Motor neuron (in vitro differentiated cells): ENCODE results near the gene SENP5. TPM values are rescaled to one million over a fixed set of nuclear protein-coding genes. Genes with fewer than 3 reads are reported as not detected.
A peak's percentile ranks its signal among the peaks of the same experiment; 100 is the strongest.

Experiments
- ATAC-seq, 8 experiments: fragments of 200-7000 bp; cut with Tn5 transposase; replicated peaks in 6 of 8; 2 replicates each; pipeline ENCODE4 v1.8.0; 2021; ENCODE audit warnings: mild to moderate bottlenecking in 8 of 8, moderate library complexity in 8 of 8
- H3K27ac ChIP-seq, 2 donors: fragments of 250-450 bp; sonication (Bioruptor Pico); 2 replicates each; pipeline ENCODE4 v1.9.0; 2021; ENCODE audit warnings: antibody characterized with exemption in 2 of 2, mild to moderate bottlenecking in 2 of 2, moderate library complexity in 1 of 2
- H3K4me1 ChIP-seq, 2 donors: fragments of 250-450 bp; sonication (Bioruptor Pico); replicated peaks in 1 of 2; 2 replicates each; pipeline ENCODE4 v1.6.1; 2021; ENCODE audit warnings: antibody characterized with exemption in 2 of 2, mild to moderate bottlenecking in 2 of 2, moderate library complexity in 1 of 2
- H3K4me3 ChIP-seq, 5 donors: fragments of 250-450 bp; sonication (Bioruptor Pico); 2 replicates each; pipeline ENCODE4 v1.9.0; 2021; ENCODE audit warnings: antibody characterized with exemption in 5 of 5, mild to moderate bottlenecking in 5 of 5, moderate library complexity in 4 of 5
- WGBS, 10 experiments: fragments of 450-650 bp; shearing (Covaris generic); methylation state at CpG; one replicate each; pipeline ENCODE4 v1.0.0; 2022; 5-methylcytosine and 5-hydroxymethylcytosine counted together
- in situ Hi-C, 9 experiments: fragments of 400-800 bp; cut with MboI; loops; one replicate each; pipeline ENCODE4 v1.15.0; 2021; ENCODE audit warnings: low sequenced_read_pairs in 9 of 9, low pct_unique_long_range_greater_than_20kb in 2 of 9; ENCODE audit not compliant: unreplicated experiment in 9 of 9
- total RNA-seq, 8 experiments: library from RNA; unstranded; fragments of 300-600 nt; gene quantifications; 2 replicates each; pipeline versions ENCODE4 v1.2.3 to v1.2.4, GENCODE V29; 2022

The SENP5 gene
- total RNA-seq, 8 experiments from 2014 or later: 26.0 to 37.4 (median 31.6) TPM

DNA sequence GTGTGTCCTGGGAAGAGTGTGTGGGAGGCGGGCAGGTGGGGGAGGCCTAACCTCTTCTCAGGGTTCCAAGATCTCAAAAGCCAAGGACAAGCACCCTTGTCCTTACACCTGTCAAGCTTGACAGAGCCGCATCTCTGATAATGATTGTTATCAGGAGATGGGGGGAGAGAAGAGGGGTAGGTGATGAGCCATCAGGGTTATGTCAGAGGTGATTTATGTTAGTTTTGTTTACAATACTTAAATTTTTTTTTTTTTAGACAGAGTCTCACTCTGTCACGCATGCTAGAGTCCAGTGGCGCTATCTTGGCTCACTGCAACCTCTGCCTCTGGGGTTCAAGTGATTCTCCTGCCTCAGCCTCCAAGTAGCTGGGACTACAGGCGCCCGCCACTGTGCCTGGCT lies 82.0 kb downstream of the SENP5 start:
- in situ Hi-C loops: no loop called here
- Histone ChIP-seq H3K4me3 (no peak overlapping the region), H3K27ac (no peak overlapping the region), H3K4me1 (no peaks in the 10 kb centered on the region)
- 80 to 100% (median 86%) methylated on average over 2 to 3 of the region's 6 CpGs; no CpG with 5 or more reads in 4 of the 10 experiments for WGBS, 10 experiments
- ATAC-seq: no peak

DNA sequence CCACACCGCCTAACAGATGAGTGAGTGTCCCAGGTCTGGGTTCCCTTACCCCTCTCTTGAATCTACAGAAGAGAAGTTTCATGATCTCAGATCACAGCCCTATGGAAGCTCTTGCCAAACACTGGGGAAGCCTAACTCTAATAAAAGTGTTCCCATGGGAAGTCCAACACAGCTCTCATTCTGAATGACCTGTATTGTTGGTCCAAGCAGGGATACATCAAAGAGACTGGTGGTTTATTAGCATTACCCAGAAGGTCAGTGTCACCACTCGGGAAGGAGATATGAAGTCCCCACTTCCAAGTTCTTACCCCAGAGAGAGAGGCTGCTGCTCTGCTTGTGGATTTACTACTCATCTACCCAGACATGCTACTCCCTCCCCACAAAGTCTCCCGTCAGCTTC lies 83.7 kb downstream of the SENP5 start:
- no peak overlapping the region for H3K27ac ChIP-seq
- ATAC-seq: no peak
- in situ Hi-C loops: no loop called here
- 67 to 100% (median 67%) methylated on average over 1 of the region's 3 CpGs; no CpG with 5 or more reads in 7 of the 10 experiments for WGBS, 10 experiments
- H3K4me1 ChIP-seq: no peaks in the 10 kb centered on the region
- no peak overlapping the region for H3K4me3 ChIP-seq

DNA sequence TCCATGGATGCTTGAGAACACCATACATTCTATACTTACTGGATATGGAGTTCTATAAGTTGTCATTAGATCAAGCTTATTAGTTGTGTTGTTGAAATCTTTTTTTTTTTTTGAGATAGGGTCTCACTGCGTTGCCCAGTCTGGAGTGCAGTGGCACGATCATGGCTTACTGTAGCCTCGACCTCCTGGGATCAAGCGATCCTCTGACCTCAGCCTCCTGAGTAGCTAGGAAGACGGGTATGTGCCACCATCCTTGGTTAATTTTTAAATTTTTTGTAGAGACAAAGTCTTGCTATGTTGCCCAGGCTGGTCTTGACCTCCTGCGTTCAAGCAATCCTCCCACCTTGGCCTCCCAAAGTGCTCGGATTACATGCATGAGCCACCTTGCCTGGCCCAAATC lies 87.1 kb downstream of the SENP5 start:
- ATAC-seq: no peak

DNA sequence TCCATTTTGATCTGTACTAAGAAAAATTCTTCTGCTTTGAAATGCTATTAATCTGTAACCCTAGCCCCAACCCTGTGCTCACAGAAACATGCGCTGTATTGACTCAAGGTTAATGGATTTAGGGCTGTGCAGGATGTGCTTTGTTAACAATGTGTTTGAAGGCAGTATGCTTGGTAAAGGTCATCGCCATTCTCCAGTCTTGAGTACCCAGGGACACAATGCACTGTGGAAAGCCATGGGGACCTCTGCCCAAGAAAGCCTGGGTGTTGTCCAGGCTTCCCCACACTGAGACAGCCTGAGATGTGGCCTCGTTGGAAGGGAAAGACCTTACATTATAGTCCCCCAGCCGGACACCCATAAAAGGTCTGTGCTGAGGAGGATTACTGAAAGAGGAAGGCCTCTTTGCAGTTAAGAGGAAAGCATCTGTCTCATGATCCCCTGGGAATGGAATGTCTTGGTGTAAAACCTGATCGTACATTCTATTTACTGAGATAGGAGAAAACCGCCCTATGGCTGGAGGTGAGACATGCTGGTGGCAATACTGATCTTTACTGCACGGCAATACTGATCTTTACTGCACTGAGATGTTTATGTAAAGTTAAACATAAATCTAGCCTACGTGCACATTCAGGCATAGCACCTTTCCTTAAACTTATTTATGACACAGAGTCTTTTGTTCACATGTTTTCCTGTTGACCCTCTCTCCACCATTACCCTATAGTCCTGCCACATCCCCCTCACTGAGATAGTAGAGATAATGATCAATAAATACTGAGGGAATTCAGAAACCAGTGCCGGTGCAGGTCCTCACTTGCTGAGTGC lies 94.6 kb downstream of the SENP5 start:
- in situ Hi-C loops: no loop called here
- WGBS, 10 experiments: 20 to 100% (median 79%) methylated on average over 1 to 8 of the region's 9 CpGs; no CpG with 5 or more reads in 1 of the 10 experiments
- H3K27ac ChIP-seq: no peak overlapping the region
- H3K4me3 ChIP-seq: no peak overlapping the region
- H3K4me1 ChIP-seq: peaks cover 0 to 9% of the 10 kb centered on the region in 2 donors
- ATAC-seq: no peak

More for the DNA sequence above, 87.1 kb downstream of the SENP5 start:
- 53 to 92% (median 79%) methylated on average over 2 to 7 of the region's 7 CpGs; no CpG with 5 or more reads in 1 of the 10 experiments for WGBS, 10 experiments
- Histone ChIP-seq H3K27ac (no peak overlapping the region), H3K4me1 (no peaks in the 10 kb centered on the region), H3K4me3 (no peak overlapping the region)
- in situ Hi-C loops: no loop called here

DNA sequence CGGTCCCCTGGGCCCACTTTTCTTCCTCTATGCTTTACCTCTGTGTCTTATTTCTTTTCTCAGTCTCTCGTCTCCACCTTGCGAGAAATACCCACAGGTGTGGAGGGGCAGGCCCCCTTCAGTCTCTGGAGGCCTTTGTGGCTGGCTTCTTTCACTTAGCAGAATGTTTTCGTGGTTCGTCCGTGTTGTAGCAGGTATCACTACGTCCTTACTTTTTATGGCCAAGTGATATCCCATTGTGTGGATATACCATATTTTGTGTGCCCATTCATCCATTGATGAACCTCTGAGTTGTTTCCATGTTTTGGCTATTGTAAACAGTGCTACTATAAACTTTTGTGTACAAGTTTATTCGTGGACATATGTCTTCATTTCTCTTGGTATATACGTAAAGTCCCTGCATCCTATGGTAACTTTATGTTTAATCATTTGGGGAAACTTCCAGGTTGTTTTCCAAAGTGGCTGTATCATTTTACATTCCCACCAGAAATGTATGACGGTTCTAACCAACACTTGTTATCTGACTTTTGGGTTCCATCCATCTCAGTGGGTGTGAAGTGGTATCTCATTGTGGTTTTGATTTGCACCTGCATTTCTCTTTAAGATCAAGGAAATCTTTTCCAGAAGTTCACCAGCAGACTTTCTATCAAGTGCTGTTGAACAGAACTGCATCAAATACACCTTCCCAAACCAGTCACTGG lies 95.4 kb downstream of the SENP5 start:
- Histone ChIP-seq H3K4me3 (no peak overlapping the region), H3K4me1 (peaks cover 4 to 12% of the 10 kb centered on the region in 2 donors), H3K27ac (no peak overlapping the region)
- ATAC-seq: no peak
- in situ Hi-C loops: no loop called here
- 53 to 100% (median 80%) methylated on average over 2 to 10 of the region's 10 CpGs for WGBS, 10 experiments

DNA sequence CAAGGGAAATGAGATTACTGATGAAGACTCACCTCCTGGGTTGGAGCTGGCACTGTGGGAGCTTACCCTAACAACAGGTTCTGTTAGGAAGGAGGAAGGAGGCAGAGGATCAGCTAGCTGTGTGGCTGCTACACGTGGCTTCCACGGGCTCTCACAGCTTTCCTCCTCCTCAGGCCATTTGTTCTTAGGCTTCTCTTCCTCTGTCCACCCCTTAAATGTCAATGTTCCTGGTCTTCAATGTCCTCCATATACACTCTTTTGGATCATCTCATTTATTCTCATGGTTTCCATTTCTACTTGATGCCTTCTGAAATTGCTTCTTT lies 95.9 kb downstream of the SENP5 start:
- 47 to 100% (median 83%) methylated on average over 1 to 2 of the region's 2 CpGs; no CpG with 5 or more reads in 2 of the 10 experiments for WGBS, 10 experiments
- Histone ChIP-seq H3K27ac (no peak overlapping the region), H3K4me1 (peaks cover 5 to 12% of the 10 kb centered on the region in 2 donors), H3K4me3 (no peak overlapping the region)
- in situ Hi-C loops: no loop called here
- ATAC-seq: no peak

DNA sequence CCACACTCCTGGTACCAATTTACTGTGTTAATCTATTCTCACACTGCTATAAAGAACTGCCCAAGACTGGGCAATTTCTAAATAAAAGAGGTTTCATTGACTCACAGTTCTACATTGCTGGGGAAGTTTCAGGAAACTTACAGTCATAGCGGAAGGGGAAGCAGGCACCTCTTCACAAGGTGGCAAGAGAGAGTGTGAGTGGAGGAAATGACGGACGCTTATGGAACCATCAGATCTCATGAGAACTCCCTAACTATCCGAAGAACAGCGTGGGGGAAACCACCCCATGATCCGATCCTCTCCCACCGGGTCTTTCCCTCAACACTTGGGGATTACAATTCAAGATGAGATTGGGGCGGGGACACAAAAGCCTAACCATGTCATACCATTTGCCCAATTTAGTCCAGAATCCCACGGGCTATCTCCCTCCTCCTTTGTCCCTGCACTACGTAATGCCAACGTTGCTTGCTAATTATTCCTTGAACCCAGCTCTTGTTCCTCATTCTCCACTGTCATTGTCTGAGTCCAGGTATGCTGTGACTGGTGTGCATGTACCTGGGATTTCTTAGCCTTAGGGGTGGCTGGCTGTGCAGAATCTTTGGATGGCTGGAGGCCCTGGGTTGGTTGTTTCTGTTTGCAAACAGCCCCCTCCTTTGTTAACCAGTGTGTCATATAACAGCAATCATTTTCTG lies 97.5 kb downstream of the SENP5 start:
- no peak overlapping the region for H3K27ac ChIP-seq
- 55 to 91% (median 83%) methylated on average over 3 to 11 of the region's 11 CpGs; no CpG with 5 or more reads in 3 of the 10 experiments for WGBS, 10 experiments
- H3K4me3 ChIP-seq: no peak overlapping the region
- in situ Hi-C loops: no loop called here
- H3K4me1 ChIP-seq: peaks cover 5 to 12% of the 10 kb centered on the region in 2 donors
- no peak for ATAC-seq

DNA sequence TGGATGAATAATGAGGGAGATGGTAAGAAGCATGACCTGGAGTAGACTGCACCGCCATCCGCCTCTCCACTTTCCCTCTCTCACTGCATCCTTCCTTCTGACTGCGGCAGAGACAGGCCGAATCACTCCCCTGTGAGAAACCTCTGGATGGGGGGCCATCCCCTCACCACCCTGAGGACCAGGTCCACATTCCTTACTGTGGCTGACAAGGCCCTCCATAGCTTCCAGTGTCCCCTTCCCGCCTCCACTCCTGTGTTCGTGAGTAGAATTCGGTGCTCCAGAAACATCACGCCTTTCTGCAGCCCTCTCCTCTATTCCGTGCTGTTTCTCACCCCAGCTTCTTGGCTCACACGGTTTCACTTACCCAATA lies 98.1 kb downstream of the SENP5 start:
- WGBS, 10 experiments: 57 to 98% (median 89%) methylated on average over 1 to 10 of the region's 10 CpGs; no CpG with 5 or more reads in 2 of the 10 experiments
- no peak for ATAC-seq
- Histone ChIP-seq H3K4me1 (peaks cover 5 to 12% of the 10 kb centered on the region in 2 donors), H3K4me3 (no peak overlapping the region), H3K27ac (no peak overlapping the region)
- in situ Hi-C loops: no loop called here

DNA sequence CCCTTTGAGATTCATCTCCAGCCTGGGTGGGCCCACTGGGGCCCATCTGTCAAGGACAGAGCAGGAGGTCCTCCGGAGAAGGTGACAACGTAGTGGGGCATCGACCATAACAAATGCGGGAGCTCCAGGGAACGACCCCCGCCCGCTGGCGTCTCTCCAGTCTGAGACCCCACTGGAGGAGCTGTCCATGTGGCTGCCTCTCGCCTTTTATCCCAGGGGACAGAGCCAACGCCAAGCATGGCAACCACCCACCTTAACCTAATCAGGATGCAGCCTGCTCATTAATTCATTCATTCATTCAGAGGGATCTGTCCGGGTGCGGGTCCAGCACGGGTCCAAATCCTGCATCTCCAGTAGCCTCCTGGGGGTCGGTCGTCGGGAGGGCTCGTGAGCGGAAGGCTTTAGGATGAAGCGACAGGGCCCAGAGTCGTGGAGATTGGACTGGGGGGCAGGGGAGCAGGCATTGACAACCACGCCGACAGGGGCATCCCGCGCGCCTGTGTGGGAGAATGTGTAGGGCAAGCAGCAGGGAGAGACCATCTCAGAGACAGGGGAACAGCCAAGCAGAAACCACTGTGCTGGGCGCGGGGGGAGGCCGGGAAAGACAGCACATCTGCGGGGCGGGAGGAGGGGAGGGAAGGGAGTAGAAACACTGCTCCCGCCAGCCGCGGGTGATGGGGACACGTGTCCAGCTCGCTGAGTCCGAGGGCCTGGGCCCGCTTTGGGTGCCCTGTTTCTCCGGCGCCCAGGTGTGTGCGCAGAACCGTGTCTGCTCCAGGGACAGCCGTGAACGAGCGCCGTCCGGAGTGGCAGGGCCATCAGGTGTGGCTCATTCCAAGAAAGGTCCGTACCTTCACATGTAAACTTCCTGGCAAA lies 99.0 kb downstream of the SENP5 start:
- peak in 3 of 8 experiments; percentile 51 to 65 (median 56) for ATAC-seq
- peaks cover 5 to 12% of the 10 kb centered on the region in 2 donors for H3K4me1 ChIP-seq
- in situ Hi-C loops: no loop called here
- H3K4me3 ChIP-seq: peak overlapping the region in 4 of 5 donors; percentile 14 to 82 (median 20)
- H3K27ac ChIP-seq: no peak overlapping the region
- 8 to 80% (median 35%) methylated on average over 3 to 8 of the region's 47 CpGs; no CpG with 5 or more reads in 5 of the 10 experiments for whole genome bisulfite sequencing, 10 experiments

DNA sequence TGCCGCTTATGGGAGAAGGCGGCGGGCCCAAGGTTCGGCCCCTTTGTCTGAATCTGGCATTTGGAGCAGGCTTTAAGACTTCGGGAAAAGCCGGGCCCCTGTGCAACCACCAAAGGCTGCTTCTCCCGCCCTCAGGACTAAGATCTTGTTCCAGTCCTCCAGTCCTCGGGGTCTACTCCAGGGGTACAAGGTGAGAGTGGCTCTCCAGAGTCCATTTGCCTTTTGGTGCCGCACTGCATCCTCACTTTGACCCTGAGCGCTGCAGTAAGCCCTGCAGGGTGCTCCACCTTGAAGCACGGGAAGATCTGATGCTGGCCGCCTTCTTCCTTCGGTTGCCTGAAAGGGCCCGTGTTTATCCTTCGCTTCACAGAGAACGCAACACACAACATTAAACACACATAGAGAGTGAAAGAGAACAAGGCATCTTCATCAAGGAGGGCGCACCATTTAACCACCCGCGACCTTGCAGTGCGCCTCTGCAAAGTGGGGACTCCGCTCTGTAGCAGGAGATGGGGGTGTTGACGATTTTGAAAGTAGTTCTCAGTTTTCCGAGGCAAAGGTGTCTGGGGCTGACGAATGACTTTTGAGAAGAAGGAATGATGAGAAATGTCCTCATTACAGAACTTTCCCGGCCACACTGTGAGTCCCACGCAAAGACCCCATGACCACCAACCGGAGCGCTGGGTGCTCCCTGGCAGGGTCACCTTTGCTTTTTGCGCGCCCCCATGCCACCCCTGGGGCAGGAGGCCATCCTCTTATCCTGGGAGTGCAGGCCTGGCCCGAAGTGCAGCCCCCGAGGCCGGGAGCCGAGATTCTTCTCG lies 99.9 kb downstream of the SENP5 start:
- in situ Hi-C loops: no loop called here
- WGBS, 10 experiments: 17 to 100% (median 60%) methylated on average over 1 to 20 of the region's 35 CpGs; no CpG with 5 or more reads in 1 of the 10 experiments
- no peak overlapping the region for H3K27ac ChIP-seq
- peaks cover 5 to 12% of the 10 kb centered on the region in 2 donors for H3K4me1 ChIP-seq
- H3K4me3 ChIP-seq: peak overlapping the region; percentile 43 to 82 (median 58)
- no peak for ATAC-seq

DNA sequence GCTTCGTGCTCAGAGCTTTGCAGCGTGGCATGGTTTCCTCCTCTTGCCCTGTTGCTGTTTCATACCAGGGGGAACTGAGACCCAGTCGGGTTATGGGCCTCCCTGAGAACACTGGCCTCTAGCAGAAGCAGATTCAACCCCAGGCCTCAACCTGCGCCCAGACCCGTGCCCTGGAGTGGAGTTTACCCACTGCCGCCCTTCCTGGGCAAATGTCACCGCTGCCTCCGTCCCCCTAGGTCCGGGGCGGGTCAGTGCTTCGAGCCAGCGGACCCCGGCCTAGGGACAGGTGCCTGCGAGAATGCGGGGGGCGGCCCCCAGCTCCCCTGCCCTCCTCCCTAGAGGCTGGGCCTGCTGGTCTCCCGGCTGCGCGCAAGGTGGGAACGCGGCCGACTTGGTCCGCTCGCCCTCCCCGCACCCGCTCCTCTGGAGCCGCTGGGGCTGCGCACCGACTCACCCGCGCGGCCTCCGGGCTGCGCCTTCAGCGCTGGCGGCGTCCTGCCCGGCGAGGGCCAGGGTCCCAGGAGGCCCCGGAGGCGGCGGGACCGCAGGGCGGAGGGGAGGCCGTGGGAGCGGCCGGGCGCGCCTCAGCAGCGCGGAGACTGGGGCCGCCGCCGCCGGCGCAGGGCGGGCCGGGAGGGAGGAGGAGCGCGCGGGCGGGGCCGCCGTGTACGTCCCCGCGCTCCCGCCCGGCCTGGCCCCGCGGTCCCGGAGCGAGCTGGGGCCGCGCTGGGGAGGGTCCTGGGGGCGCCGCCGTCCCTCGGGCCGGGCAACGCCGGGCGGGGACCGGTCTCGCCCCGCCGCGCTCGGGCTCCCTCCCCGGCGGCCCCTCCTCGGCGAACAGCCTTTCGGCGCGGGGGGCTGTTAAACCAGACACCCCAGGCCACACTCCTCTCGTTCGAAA lies 100.8 kb downstream of the SENP5 start, which contains the start of gene PIGZ:
Gene PIGZ, minus strand, starts transcription at position 601 of the 901 bp plus-strand sequence. CDS start 16,802 bp downstream, outside the sequence.
- Histone ChIP-seq H3K4me1 (peaks cover 5 to 12% of the 10 kb centered on the region in 2 donors), H3K27ac (peak within 1 kb of the TSS; percentile 4 to 12)
- 3 to 60% (median 19%) methylated on average over 2 to 8 of the region's 98 CpGs; no CpG with 5 or more reads in 6 of the 10 experiments for WGBS, 10 experiments

More for the DNA sequence above, 100.8 kb downstream of the SENP5 start, which contains the start of gene PIGZ:
- in situ Hi-C loops: no loop called here
- peak; percentile 70 to 84 (median 80) for ATAC-seq
- peak within 1 kb of the TSS; percentile 43 to 82 (median 58) for H3K4me3 ChIP-seq
